Calu3 (cell line): ENCODE results near the gene ZCCHC17. TPM values are rescaled to one million over a fixed set of nuclear protein-coding genes. Genes with fewer than 3 reads are reported as not detected.
A peak's percentile ranks its signal among the peaks of the same experiment; 100 is the strongest.
"Not testable (repeated sequence)": the region's sequence is repeated elsewhere in the genome, so short reads cannot be mapped to it uniquely, and the experiment has no call there.

Experiments used
- BruUV-seq: library from RNA; stranded (reverse); fragments of 400-500 nt; replicated peaks from 2 replicates; lab custom pipeline; 2021; lab: Mats Ljungman, UMichigan
- CTCF ChIA-PET: fragments of 300-600 bp; sonication (Branson Sonifier 250); formaldehyde crosslinking; loops from one replicate; lab custom pipeline; 2022; ENCODE audit warnings: antibody characterized with exemption; lab: Charles Lee
- DNase-seq: peaks from one replicate; pipeline ENCODE4 v3.0.0; 2022
- H3K27ac Mint-ChIP-seq: one replicate; pipeline ENCODE4 v1.8.0; 2022; ENCODE audit warnings: mixed read lengths; ENCODE audit not compliant: unreplicated experiment
- H3K27me3 Mint-ChIP-seq: one replicate; pipeline ENCODE4 v1.8.0; 2022; ENCODE audit warnings: mixed read lengths; ENCODE audit not compliant: unreplicated experiment
- H3K36me3 Mint-ChIP-seq: one replicate; pipeline ENCODE4 v1.8.0; 2022; ENCODE audit warnings: mild to moderate bottlenecking, moderate library complexity, mixed read lengths; ENCODE audit not compliant: insufficient read depth, unreplicated experiment
- H3K4me1 Mint-ChIP-seq: one replicate; pipeline ENCODE4 v1.8.0; 2022; ENCODE audit warnings: mild to moderate bottlenecking, low read depth, mixed read lengths; ENCODE audit not compliant: unreplicated experiment
- H3K4me3 Mint-ChIP-seq: one replicate; pipeline ENCODE4 v1.8.0; 2022; ENCODE audit warnings: mild to moderate bottlenecking, low read depth, moderate library complexity, mixed read lengths; ENCODE audit not compliant: unreplicated experiment
- H3K9me3 Mint-ChIP-seq: one replicate; pipeline ENCODE4 v1.8.0; 2022; ENCODE audit warnings: low read depth, mixed read lengths; ENCODE audit not compliant: unreplicated experiment
- intact Hi-C: fragments of 100-400 bp; cut with micrococcal nuclease; formaldehyde crosslinking; loops from one replicate; pipeline ENCODE4 v1.10.0; 2022; ENCODE audit not compliant: unreplicated experiment
- total RNA-seq: library from RNA; stranded (reverse); gene quantifications from 2 replicates; pipeline ENCODE4 v1.2.3, GENCODE V29; 2022
- TF ChIP-seq, protein P1 (sequence below): fragments of 200-600 bp; IDR thresholded peaks from one replicate; pipeline ENCODE4 v1.8.0; 2022; ENCODE audit warnings: antibody characterized with exemption; ENCODE audit not compliant: unreplicated experiment

The ZCCHC17 gene
- total RNA-seq, 1 experiment from 2014 or later: 28.5 TPM

DNA sequence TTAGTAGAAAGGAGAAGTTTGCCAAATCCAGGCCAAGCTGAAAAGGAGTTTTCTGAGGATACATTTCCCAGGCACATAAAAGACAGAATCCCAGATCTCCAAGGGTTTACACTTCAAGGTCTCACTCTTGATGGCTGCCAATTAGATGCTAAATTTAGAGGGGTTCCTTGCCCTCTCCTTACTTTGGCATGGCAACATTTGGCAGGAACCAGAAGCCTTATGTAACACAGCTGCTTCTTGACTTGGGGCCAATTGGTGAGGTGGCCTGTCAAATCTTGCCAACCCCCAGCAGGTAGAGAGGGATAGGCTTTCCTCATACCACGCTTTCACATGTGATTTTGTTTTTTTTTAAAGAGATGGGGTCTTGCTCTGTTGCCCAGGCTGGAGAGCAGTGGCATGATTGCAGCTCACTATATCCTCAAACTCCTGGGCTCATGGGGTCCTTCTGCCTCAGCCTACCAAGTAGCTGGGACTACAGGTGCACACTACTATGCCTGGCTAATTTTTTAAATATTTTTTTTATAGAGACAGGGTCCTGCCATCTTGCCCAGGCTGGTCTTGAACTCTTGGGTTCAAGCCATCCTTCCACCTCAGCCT, 31.9 kb upstream of the ZCCHC17 start:
- TF ChIP-seq, protein P1, sequence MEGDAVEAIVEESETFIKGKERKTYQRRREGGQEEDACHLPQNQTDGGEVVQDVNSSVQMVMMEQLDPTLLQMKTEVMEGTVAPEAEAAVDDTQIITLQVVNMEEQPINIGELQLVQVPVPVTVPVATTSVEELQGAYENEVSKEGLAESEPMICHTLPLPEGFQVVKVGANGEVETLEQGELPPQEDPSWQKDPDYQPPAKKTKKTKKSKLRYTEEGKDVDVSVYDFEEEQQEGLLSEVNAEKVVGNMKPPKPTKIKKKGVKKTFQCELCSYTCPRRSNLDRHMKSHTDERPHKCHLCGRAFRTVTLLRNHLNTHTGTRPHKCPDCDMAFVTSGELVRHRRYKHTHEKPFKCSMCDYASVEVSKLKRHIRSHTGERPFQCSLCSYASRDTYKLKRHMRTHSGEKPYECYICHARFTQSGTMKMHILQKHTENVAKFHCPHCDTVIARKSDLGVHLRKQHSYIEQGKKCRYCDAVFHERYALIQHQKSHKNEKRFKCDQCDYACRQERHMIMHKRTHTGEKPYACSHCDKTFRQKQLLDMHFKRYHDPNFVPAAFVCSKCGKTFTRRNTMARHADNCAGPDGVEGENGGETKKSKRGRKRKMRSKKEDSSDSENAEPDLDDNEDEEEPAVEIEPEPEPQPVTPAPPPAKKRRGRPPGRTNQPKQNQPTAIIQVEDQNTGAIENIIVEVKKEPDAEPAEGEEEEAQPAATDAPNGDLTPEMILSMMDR: no peak
- H3K9me3 Mint-ChIP-seq: no peaks in the 10 kb centered on the region
- H3K36me3 Mint-ChIP-seq: peaks cover 25% of the 10 kb centered on the region
- H3K4me1 Mint-ChIP-seq: no peaks in the 10 kb centered on the region
- BruUV-seq: no TSS peak
- no peak for DNase-seq
- H3K27ac Mint-ChIP-seq: no peak overlapping the region
- CTCF ChIA-PET: no interaction called here
- H3K27me3 Mint-ChIP-seq: no peaks in the 10 kb centered on the region
- intact Hi-C loops: no loop called here
- no peak overlapping the region for H3K4me3 Mint-ChIP-seq

DNA sequence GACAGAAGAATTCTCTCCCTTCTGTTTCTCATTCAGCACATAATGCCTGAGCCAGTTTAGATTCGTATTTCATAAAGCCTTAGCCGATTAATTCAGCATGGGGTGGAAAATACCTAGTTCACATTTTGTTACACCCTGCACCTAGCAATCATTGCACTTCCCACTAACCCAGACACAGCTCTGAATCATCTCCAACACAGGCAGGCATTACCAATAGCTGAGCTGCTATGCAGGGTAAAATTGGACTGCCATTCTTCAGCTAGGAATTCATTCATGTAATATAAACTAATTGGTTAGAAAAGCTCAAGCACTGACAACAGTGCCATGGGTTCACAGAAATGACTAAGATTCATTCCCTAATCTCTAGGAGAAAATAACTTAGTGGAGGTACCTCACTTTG, 30.3 kb upstream of the ZCCHC17 start:
- Mint-ChIP-seq H3K4me1 (no peaks in the 10 kb centered on the region), H3K4me3 (no peak overlapping the region), H3K27ac (no peak overlapping the region), H3K27me3 (no peaks in the 10 kb centered on the region), H3K36me3 (peaks cover 26% of the 10 kb centered on the region), H3K9me3 (no peaks in the 10 kb centered on the region)
- DNase-seq: no peak
- no TSS peak for BruUV-seq
- intact Hi-C loops: no loop called here
- TF ChIP-seq, protein P1: no peak
- CTCF ChIA-PET: no interaction called here

DNA sequence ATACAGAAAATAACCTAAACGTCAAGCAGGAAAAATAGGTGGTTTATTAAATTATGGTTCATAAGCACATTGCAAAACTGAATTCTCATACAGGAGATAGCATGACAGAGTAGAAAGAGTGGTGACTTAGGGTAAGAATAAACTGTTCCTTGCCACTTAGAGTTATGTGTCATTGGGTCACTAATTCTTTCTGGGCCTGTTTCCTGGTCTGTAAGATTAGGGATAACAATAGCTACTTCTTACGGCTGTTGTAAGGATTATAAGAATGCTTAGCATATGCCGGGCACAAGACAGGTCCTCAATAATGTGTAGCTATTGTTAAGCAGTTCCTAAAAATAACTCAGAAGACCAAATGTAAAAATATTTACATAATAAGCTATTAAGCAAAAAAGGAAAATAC, 24.5 kb upstream of the ZCCHC17 start:
- Mint-ChIP-seq H3K9me3 (no peaks in the 10 kb centered on the region), H3K36me3 (peaks cover 25% of the 10 kb centered on the region), H3K27ac (no peak overlapping the region), H3K27me3 (no peaks in the 10 kb centered on the region), H3K4me3 (no peak overlapping the region), H3K4me1 (no peaks in the 10 kb centered on the region)
- BruUV-seq: no TSS peak
- CTCF ChIA-PET: interaction anchor here (0.6 to 0.7 kb wide), 2 partner anchors 8 to 1408 kb away, joined by 3 to 6 read pairs; no protein-coding TSS in a partner anchor
- intact Hi-C loops: no loop called here
- TF ChIP-seq, protein P1: no peak
- no peak for DNase-seq

DNA sequence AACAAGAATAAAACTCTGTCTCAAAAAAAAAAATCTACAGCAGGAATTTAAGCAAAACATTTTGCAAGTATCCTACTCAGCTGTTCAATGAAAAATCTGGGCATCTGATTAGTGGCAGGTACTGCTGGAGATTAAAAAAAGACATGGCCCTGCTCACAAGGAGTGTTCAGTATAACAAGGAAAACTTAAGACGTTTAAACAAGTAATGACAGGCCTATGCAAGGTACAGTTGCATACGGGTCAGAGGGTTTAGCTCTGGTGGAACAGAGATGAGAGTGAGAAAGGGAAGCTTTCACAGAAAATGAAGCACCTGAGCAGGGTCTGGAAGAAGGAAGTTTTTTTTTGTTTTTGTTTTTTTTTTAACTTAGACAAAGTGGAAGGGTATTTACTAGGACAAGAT, 23.2 kb upstream of the ZCCHC17 start:
- CTCF ChIA-PET: no interaction called here

DNA sequence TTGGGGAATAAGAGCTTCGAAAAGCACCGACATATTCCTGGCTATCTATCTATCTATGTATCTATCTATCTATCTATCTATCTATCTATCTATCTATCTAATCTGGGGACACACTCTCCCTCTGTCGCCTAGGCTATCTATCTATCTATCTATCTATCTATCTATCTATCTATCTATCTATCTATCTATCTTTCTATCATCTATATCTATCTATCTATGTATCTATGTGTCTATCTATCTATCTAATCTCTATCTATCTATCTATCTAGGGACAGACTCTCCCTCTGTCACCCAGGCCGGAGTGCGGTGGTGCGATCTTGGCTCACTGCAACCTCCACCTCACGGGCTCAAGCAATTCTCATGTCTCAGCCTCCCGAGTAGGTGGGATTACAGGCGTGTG, 14.4 kb upstream of the ZCCHC17 start:
- H3K9me3 Mint-ChIP-seq, CTCF ChIA-PET, DNase-seq, H3K27ac Mint-ChIP-seq, H3K4me1 Mint-ChIP-seq, H3K27me3 Mint-ChIP-seq, intact Hi-C loops, H3K4me3 Mint-ChIP-seq, BruUV-seq: not testable (repeated sequence)
- peaks cover 32% of the 10 kb centered on the region for H3K36me3 Mint-ChIP-seq

More for the DNA sequence above, 23.2 kb upstream of the ZCCHC17 start:
- Mint-ChIP-seq H3K4me3 (no peak overlapping the region), H3K9me3 (no peaks in the 10 kb centered on the region), H3K36me3 (peaks cover 29% of the 10 kb centered on the region), H3K4me1 (no peaks in the 10 kb centered on the region), H3K27me3 (no peaks in the 10 kb centered on the region), H3K27ac (no peak overlapping the region)
- intact Hi-C loops: no loop called here
- no peak for DNase-seq
- BruUV-seq: no TSS peak
- TF ChIP-seq, protein P1: no peak

DNA sequence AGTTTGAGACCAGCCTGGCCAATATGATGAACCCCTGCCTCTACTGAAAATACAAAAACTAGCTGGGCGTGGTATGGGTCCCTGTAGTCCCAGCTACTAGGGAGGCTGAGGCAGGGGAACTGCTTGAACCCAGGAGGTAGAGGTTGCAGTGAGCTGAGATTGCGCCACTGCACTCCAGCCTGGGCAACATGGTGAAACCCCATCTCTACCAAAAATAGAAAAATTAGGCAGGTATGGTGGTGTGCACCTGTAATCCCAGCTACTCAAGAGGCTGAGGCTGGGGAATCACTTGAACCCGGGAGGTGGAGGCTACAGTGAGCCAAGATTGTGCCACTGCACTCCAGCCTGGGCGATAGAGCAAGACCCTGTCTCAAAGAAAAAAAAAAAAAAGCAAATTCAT, 9.0 kb upstream of the ZCCHC17 start:
- peaks cover 41% of the 10 kb centered on the region for H3K36me3 Mint-ChIP-seq
- not testable (repeated sequence) for H3K9me3 Mint-ChIP-seq

More for the DNA sequence above, 9.0 kb upstream of the ZCCHC17 start:
- CTCF ChIA-PET: interaction anchor here (0.6 to 0.7 kb wide), 2 partner anchors 27 to 135 kb away, joined by 3 to 4 read pairs; no protein-coding TSS in a partner anchor
- BruUV-seq, H3K27ac Mint-ChIP-seq, H3K27me3 Mint-ChIP-seq, H3K4me3 Mint-ChIP-seq, intact Hi-C loops, H3K4me1 Mint-ChIP-seq: not testable (repeated sequence)
- DNase-seq: peak; percentile 2
